ENCODE results near the gene MTMR12. TPM values are rescaled to one million over a fixed set of nuclear protein-coding genes. Genes with fewer than 3 reads are reported as not detected.

MTMR12 gene
- total and polyA plus RNA-seq, 11 donors, result 3.4 to 28.7 (median 19.4) TPM

- ATAC-seq, result no peak
- no peak for TF ChIP-seq CTCF (IDR thresholded peaks at IDR 0.05)
- intact Hi-C loops (cut with DNase I), result loop anchor here in 1 of 10 donors (10.0 kb wide), 1 partner anchor 197 kb away; no protein-coding TSS in a partner anchor
- Histone ChIP-seq H3K27me3 (no peaks in the 10 kb centered on the region), H3K36me3 (no peaks in the 10 kb centered on the region), H3K9me3 (no peaks in the 10 kb centered on the region), H3K4me3 (no peak overlapping the region), H3K27ac (no peak overlapping the region), H3K4me1 (peaks cover 0 to 6% (median 0%) of the 10 kb centered on the region in 12 donors)
- DNase-seq, result no peak
- whole genome bisulfite sequencing, 4 donors, result 73 to 80% (median 75%) methylated on average over 3 of the region's 3 CpGs
Observed at GRCh38 chr5:32331935-32332274, 19.2 kb upstream of the MTMR12 start.

- intact Hi-C loops (cut with DNase I), result loop anchor here in 1 of 10 donors (10.0 kb wide), 1 partner anchor 197 kb away; no protein-coding TSS in a partner anchor
- Histone ChIP-seq H3K27me3 (no peaks in the 10 kb centered on the region), H3K36me3 (no peaks in the 10 kb centered on the region), H3K27ac (no peak overlapping the region), H3K4me1 (peaks cover 0 to 6% (median 0%) of the 10 kb centered on the region in 12 donors), H3K4me3 (no peak overlapping the region), H3K9me3 (no peaks in the 10 kb centered on the region)
- DNase-seq (no peak), ATAC-seq (no peak)
- WGBS, 4 donors, result 77 to 83% (median 80%) methylated on average over 11 of the region's 11 CpGs
- TF ChIP-seq CTCF (IDR thresholded peaks at IDR 0.05) (no peak), POLR2A (IDR thresholded peaks at IDR 0.05) (no peak)
Observed at GRCh38 chr5:32331217-32331934, 18.6 kb upstream of the MTMR12 start.

- no peaks in the 10 kb centered on the region for H3K27me3 ChIP-seq
- ATAC-seq (peak in 2 of 4 donors; percentile 44 to 49), DNase-seq (no peak)
- H3K36me3 ChIP-seq, result no peaks in the 10 kb centered on the region
- peaks cover 0 to 7% (median 0%) of the 10 kb centered on the region in 12 donors for H3K4me1 ChIP-seq
- intact Hi-C loops (cut with DNase I), result loop anchor here in 2 of 10 donors (1.0 to 10.0 kb wide), 2 partner anchors 98 to 196 kb away; no protein-coding TSS in a partner anchor
- H3K27ac ChIP-seq, result no peak overlapping the region
- H3K4me3 ChIP-seq, result no peak overlapping the region
- TF ChIP-seq POLR2A (IDR thresholded peaks at IDR 0.05) (no peak), CTCF (IDR thresholded peaks at IDR 0.05) (no peak)
- H3K9me3 ChIP-seq, result no peaks in the 10 kb centered on the region
- WGBS, 4 donors, result 64 to 71% (median 69%) methylated on average over 11 of the region's 11 CpGs
Observed at GRCh38 chr5:32330126-32330971, 17.6 kb upstream of the MTMR12 start.

GRCh38 chr5:32329395-32329834 lies 16.7 kb upstream of the MTMR12 start:
- no peak overlapping the region for H3K27ac ChIP-seq
- no peaks in the 10 kb centered on the region for H3K36me3 ChIP-seq
- TF ChIP-seq POLR2A (IDR thresholded peaks at IDR 0.05) (no peak), CTCF (IDR thresholded peaks at IDR 0.05) (peak; percentile 58 to 81 (median 74))
- H3K27me3 ChIP-seq, result no peaks in the 10 kb centered on the region
- ATAC-seq, result peak; percentile 70 to 94 (median 92)
- peak; percentile 51 to 68 (median 60) for DNase-seq
- peaks cover 0 to 14% (median 0%) of the 10 kb centered on the region in 12 donors for H3K4me1 ChIP-seq
- H3K9me3 ChIP-seq, result no peaks in the 10 kb centered on the region
- 24 to 31% (median 26%) methylated on average over 10 of the region's 10 CpGs for WGBS, 4 donors
- intact Hi-C loops (cut with DNase I), result loop anchor here in 8 of 10 donors (1.0 to 5.0 kb wide), 3 partner anchors 97 kb away; no protein-coding TSS in a partner anchor
- no peak overlapping the region for H3K4me3 ChIP-seq
